Measurements from ENCODE around the gene IL1F10.

- TF ChIP-seq POLR2A (IDR thresholded peaks at IDR 0.05; ENCODE audit: low read depth, low read length) (no peak), CTCF (IDR thresholded peaks at IDR 0.05; ENCODE audit: extremely low read depth in 1 of 2, insufficient read depth in 1 of 2, low read depth in 1 of 2, low read length in 2 of 2) (no peak), MYC (IDR thresholded peaks at IDR 0.05; ENCODE audit: low read depth, low read length) (no peak), MAX (IDR thresholded peaks at IDR 0.05; ENCODE audit: insufficient read depth, insufficient read length) (no peak), POLR2AphosphoS5 (IDR thresholded peaks at IDR 0.05; ENCODE audit: insufficient read depth, low read depth, low read length) (no peak), EZH2 (IDR thresholded peaks at IDR 0.05; ENCODE audit: borderline replicate concordance, low read depth, low read length, severe bottlenecking) (no peak)
These were observed 25.9 kb upstream of the IL1F10 start for GRCh38 chr2:113041871-113042270.

Data from endothelial cell of umbilical vein (primary cell).